ENCODE results near the gene TNKS1BP1.
A peak's percentile ranks its signal among the peaks of the same experiment; 100 is the strongest.
"Not testable (repeated sequence)": the region's sequence is repeated elsewhere in the genome, so short reads cannot be mapped to it uniquely, and the experiment has no call there.

Gene TNKS1BP1

DNA sequence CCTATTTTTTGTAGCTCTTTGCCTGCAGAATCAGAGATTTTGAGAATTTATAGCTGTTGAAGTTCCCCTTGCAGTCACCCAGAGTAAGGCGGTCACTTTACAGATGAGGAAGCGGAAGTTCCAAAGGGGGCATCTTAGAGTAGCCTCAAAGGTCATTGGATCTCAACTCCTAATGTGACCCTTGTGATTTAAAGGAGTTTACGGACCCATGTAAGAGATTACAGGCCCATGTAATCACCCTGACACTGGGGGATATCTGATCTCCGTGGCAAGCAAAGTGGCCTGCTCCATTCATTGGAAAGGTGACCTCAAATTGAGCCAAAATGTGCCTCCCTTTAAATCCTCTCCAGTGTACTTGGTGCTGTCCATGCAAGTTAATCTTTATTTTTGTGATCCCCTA lies 29.1 kb upstream of the TNKS1BP1 start:
- no peak for DNase-seq

DNA sequence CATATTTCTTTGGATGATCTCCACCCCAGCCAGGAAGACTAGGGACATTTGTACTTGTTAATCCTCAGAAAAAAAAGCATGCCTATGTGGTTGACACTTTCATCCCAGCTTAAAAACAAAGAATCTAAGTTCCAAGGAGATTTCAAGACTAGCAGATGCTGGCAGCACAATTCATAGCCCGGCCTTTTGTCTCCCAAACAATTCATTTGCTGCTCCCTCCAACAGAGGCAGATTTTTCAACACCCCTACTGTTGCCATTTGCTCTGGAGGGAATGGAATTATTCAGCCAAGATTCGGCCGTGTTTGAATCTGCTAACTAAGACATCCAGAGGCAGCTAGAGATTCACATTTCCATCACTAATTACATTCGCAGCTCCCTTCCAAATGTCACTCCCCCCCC lies 28.7 kb upstream of the TNKS1BP1 start:
- no peak for DNase-seq

DNA sequence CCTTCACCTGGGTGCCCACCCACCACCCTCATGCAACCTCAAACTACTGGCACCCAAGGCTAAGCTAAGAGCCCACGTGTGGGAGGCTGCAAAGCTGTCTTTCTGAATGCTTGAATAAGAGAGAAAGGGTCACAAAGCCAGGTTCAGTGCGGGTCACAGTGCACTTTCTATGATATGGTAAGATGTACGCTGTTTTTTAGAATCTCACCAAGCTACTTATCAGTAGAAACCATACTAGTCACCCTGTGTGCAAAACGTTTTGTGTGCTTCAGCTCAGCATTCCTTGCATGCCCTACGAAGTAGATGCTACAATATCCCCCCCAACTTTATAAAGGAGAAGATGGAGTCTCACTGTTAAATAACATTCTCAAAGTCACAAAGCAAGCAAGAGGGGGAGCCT lies 28.3 kb upstream of the TNKS1BP1 start:
- no peak for DNase-seq

DNA sequence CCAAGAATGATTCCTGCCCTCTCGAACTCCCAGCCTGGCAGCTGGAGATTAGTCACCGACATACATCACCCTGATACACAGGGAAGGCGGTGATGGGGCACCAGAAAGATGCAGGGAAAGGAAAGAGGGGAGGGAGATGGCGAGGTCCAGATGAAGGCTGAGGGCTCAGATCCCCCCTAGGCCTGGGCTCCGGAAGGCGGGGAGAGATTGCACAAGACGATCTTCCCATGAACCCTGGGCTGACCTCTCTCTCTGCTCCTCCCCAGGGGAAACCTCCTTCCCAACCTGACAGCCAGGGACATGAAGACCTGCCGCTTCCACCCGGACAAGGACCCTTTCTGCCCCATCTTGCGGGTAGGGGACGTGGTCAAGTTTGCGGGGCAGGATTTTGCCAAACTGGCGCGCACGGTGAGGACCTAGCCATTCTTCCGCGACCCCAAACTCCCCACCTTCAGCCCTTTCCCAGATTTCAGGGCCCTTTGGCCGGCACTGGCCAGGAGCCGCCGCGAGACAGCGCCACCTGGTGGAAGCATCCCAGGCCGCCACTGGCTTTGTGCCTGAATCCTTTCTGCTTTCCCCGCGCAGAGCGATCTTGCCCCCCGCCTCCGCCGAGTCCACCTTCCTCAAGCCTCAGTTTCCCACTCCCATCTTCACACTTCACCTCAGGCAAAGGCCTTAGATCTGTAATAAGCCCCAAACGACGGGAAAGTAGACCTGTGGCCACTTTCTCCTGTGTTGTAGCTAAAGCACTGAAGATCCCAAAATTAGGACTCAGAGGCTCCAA lies 24.9 kb upstream of the TNKS1BP1 start:
- DNase-seq: no peak

DNA sequence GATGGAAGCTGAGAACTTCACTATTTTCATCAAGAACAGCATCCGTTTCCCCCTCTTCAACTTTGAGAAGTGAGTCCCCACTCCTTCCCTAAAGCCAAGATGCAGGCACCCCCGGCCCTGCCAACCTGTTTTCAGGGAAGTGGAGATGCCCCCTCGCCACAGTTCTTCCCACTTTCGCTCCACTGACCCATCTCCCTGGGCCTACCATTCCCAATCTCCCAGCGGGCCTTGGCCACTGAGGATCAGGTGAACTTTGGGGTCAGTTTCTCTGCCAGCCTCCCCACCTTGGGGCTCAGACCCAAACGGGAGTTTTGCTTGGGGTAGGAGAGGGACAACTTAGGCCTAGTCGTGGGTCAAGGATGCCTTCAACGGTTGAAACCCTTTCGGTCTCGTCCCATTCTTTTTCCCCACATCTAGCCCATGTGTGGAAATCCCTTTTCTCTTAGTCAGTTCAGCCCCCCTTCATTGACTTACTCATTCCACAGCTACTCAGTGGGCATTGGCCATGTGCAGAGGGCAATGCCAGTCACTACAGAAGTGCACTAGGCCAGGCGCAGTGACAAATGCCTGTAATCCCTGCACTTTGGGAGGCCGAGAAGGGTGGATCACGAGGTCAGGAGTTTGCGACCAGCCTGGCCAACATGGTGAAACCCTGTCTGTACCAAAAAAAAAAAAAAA lies 24.0 kb upstream of the TNKS1BP1 start:
- DNase-seq: no peak

DNA sequence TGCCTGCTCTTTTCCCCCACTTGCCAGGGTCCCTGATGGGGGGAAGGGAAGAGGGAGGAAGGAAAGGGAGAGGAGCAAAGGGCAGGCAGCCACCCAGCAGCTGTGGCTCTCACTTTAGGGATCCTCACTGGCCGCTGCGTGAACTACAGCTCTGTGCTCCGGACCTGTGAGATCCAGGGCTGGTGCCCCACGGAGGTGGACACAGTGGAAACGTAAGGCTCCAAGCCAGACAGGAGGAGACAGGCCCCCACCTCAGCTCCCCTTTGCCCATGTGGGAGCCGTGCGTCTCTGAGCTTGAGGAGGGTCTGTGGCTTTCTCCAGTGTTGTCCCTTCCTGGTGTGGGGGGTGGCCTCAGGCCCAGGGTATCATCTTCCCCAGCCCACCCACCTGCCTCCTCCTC lies 23.3 kb upstream of the TNKS1BP1 start:
- no peak for DNase-seq

DNA sequence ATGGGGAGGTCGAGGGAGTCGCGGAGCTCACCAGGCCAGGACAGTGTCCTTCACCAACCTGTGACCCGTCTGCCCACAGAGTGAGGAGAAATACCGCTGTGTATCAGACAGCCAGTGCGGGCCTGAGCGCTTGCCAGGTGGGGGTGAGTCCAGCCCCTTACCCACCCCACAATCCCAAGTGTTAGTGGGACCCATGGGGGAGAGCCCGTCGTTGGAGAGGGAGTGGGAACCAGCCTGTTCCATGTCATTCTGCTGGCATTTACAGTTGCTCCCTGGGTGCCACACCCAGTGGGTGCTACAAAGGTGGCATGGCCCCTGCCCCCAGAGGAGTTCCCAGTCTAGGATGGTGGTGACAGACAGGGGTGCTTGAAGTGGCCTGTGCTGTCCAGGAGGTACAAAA lies 22.6 kb upstream of the TNKS1BP1 start:
- no peak for DNase-seq

DNA sequence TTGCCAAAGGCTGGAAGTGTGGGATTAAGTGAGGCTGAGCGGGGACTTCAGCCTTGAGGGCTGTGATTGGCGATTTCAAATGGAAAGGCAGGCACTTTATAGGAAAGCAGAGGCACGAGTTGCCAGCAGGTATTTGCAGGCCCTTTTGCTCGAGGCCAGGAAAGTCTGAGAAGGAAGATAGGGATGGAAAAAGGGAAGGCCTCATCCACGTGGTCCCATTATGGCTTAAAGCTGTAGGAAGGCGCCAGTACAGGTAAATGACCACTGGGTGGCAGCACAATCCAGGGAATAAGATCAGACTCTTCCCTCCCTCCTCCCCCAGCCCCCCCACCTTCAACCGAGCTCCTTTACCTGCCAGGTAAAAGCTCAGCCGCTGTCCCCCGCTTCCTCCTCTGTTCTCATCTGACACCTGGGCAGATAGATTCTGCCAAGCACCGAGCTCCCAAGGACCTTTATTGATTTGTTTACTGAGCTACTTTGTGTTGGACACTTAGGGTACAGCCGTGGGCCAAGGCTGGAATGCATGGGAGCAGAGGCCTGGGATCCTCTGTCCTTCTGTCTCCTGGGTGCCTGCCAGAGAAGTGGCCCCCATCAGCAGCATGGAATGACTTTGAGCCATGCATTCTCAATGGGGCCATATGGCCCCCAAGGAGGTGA lies 20.9 kb upstream of the TNKS1BP1 start:
- DNase-seq: peak; percentile 12

DNA sequence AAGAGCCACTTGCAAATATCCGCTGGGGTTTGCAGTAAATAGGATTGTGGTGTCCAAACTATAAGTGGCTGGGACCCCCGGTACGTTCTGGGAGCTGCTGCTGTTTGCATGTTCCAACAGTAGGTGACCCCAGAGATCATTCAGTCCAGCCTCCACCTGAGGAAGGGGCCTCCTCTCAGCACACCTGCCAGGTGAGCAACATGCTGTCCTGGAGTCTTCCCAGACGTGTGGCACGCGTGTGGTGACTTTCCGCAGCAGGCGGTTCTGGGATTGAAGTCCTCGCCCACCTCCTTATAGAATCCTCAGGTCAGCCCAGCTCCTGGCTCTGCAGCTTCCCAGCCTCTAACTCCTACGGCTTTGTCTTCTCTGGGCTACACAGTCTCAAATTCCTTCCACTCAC lies 20.1 kb upstream of the TNKS1BP1 start:
- no peak for DNase-seq

DNA sequence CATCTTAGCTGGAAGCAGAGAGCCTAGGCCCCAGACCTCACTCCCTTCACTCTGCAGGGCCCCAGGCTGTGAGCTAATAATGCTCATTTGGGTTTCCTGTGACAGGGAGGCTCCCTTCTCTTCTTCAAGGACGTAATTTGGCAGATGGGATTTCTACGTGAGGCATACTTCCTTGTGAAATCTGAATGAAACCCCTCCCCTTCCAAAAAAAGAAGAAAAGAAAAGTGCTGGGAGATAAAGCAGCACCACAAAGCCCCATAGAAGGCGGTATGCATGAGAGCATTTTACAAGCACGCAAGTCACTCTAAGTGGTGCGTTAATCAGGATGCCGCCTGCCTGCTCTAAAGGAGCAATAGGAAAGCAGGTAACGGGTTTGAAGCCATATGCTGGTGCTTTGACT lies 19.1 kb upstream of the TNKS1BP1 start:
- no peak for DNase-seq

DNA sequence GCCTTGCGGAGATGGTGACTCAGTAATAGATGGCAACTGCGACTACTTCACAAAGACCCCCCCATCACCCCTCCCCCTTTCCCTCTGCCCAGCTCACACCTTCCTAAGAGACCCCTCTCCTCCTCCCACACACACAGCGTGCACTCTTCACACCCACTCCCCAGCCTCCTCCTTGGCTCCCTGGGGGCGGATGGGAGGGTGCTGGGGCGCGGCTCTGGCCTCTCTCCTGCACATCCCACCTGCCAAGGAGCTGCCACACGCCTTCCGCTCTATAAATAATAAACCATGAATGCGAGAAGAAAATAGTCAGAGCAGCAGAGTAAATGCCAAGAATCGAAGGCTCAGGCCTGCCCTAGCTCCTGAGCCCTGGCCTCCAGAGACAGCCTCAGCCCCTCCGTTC lies 17.9 kb upstream of the TNKS1BP1 start:
- no peak for DNase-seq

DNA sequence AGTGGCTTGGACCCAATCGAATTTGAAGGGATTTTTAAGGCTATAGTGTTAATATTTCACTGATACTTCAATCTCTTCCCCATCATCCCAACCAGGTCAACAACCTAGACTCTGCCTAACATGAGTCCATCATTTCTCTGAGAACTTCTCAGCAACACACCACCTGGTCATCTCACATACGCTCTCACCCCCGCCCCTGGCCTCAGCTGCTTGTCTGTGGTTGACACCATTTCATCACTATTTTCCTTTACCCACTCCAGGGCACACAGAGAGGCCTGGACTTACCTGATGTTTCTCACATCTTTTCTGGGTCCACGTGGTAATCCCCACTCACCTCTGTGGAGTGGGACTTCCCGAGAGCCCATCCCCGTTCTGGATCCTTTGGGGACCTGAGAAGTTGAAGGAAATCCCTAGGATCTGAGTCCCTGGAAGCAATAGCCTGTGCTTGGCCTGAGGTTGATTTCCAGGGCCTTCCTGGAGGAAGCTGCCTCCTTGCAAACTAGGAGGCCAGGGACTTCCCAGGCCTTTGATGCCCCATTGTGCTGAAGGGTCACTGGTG lies 16.6 kb upstream of the TNKS1BP1 start:
- no peak for DNase-seq

DNA sequence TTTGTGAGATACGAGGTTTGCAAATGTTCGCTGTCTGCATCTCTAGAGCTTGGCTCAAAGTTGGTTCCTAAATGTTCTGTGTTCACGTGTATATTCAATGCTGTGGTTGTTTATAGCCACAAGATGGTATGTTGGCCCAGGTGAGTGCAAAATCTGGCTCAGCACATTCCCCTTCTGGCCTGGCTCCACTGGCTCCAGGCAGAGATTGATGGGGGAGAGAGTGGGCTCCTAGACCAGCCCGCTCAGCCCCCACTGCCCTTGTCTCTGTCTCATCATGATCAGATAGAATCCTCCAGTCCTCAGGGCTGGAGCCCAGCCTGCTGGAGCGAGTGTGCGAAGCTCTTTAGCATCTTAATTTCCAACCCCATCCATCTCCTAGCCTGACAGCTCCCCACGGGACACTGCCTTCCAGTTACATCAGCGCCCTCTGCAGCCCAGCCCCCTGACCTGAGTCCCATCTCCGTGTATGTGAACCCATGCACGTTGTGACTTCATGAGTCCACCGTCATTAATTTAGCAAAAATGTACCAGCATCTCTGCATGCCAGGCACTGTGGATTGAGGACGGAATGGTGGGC lies 15.4 kb upstream of the TNKS1BP1 start:
- no peak for DNase-seq

DNA sequence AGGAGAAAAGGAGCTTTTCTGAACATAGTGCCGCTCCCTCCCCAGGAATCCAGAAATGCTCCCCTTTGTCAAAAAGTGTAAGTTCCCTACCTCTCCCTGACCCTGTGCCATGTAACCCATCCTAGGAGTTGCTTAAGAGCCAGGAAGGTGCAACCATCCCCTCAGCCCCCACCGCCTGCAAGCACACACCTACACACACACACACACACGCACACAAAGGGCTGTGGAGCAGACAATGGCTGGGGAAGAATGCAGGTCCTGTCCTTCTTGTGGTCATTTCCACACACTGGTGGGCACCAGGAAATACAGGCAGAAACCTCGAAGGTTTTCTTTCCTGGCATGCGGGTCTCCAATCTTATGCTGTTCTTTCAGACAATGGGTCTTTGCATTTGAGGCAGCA lies 14.6 kb upstream of the TNKS1BP1 start:
- DNase-seq: no peak

DNA sequence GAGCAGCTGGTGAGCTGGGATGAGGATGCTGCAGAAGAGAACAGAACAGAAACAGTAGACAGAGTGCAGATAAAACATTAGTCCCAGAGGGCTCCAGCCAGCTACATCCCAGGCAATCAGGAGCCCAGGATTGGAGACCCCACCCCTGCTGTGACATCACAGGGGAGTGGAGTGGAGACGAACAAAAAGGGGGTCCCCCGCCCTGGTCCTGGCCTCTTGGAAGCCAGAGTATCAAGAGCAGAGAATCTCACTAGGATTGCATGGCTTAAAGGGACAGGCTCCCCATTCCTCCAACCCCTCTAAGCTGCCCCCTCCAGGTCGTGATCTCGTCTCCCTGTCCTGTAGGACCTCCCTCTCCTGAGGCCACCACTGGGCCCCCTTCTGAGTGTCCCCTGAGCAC lies 13.4 kb upstream of the TNKS1BP1 start, which contains the start of gene P2RX3:
Gene P2RX3, plus strand, starts transcription at position 211 of the 400 bp plus-strand sequence. CDS start 199 bp downstream, outside the sequence.
- no peak for DNase-seq

DNA sequence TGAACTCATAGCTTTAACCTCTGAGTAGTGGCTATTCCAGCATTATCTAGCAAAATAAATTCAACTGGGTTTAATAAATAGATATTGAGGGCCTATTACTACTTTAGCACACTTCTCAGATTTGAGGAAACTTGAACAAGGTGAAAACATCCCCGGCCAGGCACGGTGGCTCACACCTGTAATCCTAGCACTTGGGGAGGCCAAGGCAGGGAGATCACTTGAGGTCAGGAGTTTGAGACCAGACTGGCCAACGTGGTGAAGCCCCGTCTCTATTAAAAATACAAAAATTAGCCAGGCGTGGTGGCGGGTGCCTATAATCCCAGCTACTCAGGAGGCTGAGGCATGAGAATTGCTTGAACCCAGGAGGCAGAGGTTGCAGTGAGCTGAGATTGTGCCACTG lies 12.1 kb upstream of the TNKS1BP1 start:
- DNase-seq: not testable (repeated sequence)

DNA sequence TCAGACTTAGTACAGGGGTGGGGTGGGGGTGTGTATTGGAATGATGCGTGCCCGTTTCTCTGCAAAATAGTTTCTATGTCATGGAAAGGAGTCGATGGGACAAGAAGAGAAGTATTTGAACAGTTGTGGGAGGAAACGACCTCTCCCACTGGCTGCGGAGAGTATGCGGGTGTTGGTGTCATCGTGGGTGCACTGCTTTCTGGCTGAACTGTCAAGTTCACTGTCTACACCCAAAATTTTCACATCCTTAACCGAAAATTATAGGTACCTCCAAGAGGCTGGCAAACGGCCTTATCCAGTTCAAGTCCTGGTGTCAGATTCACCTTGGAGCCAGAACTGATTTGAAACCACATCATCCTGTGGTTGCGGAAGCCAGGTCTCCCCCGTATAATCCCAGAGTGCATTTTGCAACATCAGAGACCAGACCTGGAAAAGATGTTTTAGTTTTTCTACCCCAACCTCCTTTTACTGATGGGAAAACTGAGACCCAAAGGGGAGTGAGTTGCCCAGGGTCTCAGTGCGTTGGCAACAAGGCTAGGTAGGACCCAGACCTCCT lies 11.4 kb upstream of the TNKS1BP1 start:
- no peak for DNase-seq

DNA sequence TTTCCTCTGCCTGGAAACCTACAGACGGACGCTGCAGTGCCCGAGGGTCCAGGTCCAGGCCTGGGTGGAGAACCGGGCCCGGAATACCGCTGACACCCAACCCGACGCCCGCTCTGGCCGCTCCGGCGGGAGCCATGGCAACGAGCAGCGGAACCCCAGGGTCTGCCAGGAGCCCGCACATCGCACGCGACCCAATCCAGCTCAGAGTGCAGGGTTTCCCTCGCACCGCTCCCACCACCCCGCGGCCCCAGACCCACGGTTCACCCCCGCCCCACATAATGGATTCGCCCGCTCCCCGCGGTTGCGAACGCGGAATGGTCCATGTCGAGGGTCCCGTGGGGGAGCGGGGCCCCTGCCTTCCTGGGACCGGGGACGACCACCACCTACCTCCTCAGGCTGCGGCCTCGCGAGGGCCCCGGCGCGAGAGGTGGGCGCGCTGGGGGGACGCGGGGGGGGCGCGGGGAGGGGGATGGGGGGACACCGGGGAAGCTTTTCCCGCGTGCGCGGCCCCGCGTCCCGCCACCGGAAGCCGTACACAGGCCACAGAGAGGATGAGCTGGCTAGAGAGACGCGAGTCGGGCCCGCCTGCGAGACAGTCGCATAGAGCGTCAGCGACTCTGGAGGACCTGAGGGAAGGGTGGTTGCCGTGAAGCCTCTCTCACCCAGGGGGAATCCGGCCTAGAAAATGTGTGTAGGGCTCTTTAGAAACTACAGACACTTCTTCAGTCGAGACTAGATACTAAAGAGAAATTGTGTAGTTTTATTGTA lies 10.8 kb upstream of the TNKS1BP1 start, which contains the start of gene SSRP1:
Gene SSRP1, minus strand, starts transcription at position 550 of the 768 bp plus-strand sequence. CDS start 771 bp downstream, outside the sequence.
- peak; percentile 25 for DNase-seq

DNA sequence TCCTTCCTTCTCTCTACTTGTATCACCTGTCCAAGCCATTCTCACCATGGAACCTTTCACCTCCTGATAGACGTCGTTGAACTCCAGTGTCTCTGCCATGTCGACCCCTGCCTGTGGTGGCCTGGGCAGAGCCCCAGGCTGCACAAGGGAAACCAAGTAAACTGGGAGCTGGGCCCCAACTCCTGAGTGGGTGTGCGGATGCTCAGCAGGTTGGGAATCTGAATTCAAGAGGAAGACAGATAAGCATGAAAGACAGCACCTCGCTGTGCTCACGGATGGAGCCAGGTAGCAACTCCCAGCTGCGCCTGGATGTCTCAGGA lies 10.2 kb upstream of the TNKS1BP1 start:
- DNase-seq: no peak

DNA sequence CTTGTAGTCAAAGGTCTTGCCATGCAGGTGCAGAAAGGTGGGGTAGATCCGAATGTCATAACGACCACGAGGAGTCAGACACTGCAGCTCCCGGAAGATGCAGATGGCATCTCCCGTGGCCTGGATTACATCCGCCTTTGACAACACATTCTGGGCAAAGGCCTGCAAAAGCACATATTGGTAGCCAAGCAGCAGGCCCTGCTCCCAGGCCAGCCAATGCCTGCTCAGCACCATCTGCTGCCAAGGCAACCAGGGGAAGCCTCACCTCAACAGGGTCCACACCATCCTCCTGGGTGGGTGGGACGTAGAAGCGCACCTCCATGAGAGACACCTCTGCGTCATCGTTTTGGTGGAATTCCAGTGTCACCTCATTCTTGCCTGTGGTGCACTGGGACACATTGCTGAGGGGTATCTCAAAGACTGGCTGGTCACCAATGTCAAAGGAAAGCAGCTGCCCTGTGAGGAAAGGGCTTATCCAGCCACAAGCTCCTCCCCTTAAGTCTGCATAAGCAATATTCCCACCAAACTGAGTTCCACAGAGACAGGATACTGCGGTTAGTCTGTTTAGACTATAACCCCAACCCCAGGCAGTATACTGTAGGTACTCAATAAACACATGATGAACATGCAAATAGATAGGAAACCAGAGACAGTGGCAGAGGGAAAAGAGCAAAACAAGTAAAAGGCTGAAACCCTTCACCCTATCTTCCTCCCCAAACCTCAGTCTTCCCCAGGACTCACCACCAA lies 8.1 kb upstream of the TNKS1BP1 start:
- DNase-seq: no peak

DNA sequence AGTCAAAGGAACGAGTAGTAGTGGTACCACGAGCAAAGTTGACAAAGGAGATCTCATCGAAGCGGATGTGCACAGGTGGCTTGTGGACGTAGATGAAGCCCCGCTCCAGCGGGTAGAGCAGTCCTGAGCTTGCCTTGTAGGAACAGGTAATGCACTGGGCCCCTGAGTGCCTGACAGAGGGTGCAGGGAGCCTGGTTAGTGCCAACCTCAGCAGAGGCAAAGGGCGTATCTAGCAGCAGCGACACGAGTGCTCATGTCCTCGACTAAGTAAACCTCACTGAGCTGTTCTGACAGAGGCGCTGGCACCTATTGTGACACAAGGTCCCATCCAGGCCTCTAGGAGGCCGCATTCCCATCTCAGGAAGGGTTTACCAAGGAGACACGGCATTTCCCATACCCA lies 7.0 kb upstream of the TNKS1BP1 start:
- DNase-seq: no peak

Data from NCI-H2081 treated with DMSO at 0.1 percent for 48 hours (cell line).